Left ventricle myocardium inferior (tissue), 1 donor: Measurements from ENCODE around the gene API5. TPM values are rescaled to one million over a fixed set of nuclear protein-coding genes. Genes with fewer than 3 reads are reported as not detected.
A peak's percentile ranks its signal among the peaks of the same experiment; 100 is the strongest.

Experiments
- DNase-seq: peaks from one replicate; pipeline ENCODE4 v3.0.0-alpha.2; 2020
- H3K27ac ChIP-seq: fragments of 200-600 bp; replicated peaks from 2 replicates; pipeline ENCODE4 v1.8.0; 2021
- H3K27me3 ChIP-seq: fragments of 200-600 bp; 2 replicates; pipeline ENCODE4 v1.8.0; 2021; ENCODE audit warnings: low read depth
- H3K36me3 ChIP-seq: fragments of 200-600 bp; 2 replicates; pipeline ENCODE4 v1.8.0; 2021
- H3K4me1 ChIP-seq: fragments of 200-600 bp; 2 replicates; pipeline ENCODE4 v1.8.0; 2021
- H3K4me3 ChIP-seq: fragments of 200-600 bp; 2 replicates; pipeline ENCODE4 v1.8.0; 2021; ENCODE audit warnings: mild to moderate bottlenecking, moderate library complexity
- H3K9me3 ChIP-seq: fragments of 200-600 bp; replicated peaks from 2 replicates; pipeline ENCODE4 v1.8.0; 2021
- intact Hi-C: fragments of 100-400 bp; cut with micrococcal nuclease; formaldehyde crosslinking; loops from one replicate; pipeline ENCODE4 v1.11.0; 2022
- total RNA-seq: library from RNA; stranded (reverse); fragmentation: NEBNext Ultra II Directional; extraction: Animal tissue kit (Norgen Biotek cat#: 25700); gene quantifications from one replicate; pipeline ENCODE4 v1.2.1, GENCODE V29; 2021
- TF ChIP-seq, protein P1 (sequence below): fragments of 200-600 bp; IDR thresholded peaks from 2 replicates; pipeline ENCODE4 v1.8.0; 2021; ENCODE audit warnings: antibody characterized with exemption, mild to moderate bottlenecking, borderline replicate concordance
- donor health status: DM: no; HTN: yes; CAD: no; lungs with severe emphysema.

The API5 gene
- total RNA-seq, 1 donor from 2014 or later = 38.8 TPM

- no peak overlapping the region for H3K27ac ChIP-seq
- H3K27me3 ChIP-seq = no peaks in the 10 kb centered on the region
- no peaks in the 10 kb centered on the region for H3K36me3 ChIP-seq
- no peaks in the 10 kb centered on the region for H3K9me3 ChIP-seq
- intact Hi-C loops = no loop called here
- H3K4me1 ChIP-seq = peaks cover 14% of the 10 kb centered on the region
- TF ChIP-seq, protein P1, sequence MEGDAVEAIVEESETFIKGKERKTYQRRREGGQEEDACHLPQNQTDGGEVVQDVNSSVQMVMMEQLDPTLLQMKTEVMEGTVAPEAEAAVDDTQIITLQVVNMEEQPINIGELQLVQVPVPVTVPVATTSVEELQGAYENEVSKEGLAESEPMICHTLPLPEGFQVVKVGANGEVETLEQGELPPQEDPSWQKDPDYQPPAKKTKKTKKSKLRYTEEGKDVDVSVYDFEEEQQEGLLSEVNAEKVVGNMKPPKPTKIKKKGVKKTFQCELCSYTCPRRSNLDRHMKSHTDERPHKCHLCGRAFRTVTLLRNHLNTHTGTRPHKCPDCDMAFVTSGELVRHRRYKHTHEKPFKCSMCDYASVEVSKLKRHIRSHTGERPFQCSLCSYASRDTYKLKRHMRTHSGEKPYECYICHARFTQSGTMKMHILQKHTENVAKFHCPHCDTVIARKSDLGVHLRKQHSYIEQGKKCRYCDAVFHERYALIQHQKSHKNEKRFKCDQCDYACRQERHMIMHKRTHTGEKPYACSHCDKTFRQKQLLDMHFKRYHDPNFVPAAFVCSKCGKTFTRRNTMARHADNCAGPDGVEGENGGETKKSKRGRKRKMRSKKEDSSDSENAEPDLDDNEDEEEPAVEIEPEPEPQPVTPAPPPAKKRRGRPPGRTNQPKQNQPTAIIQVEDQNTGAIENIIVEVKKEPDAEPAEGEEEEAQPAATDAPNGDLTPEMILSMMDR = no peak
- H3K4me3 ChIP-seq = no peak overlapping the region
- no peak for DNase-seq
These were observed 42.5 kb downstream of the API5 start for GRCh38 chr11:43354311-43354710.

DNA sequence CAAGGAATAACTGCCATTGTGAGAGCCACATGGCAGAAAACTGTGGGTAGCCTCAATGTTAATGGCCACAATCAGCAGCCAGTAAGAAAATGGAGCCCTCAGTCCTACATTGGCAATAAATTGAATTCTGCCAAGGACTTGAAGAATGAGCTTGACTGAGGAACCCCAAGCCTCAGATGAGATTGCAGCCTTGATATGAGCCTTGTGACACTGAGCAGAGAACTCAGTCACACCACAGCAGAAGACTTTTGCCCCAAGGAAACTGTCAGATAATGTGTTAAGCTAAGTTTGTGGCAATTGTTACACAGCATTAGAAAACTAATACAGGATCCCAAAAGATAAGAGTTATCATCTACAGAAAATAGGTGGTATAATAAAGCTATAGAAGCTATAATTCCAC, 44.5 kb downstream of the API5 start:
- Histone ChIP-seq H3K36me3 (no peaks in the 10 kb centered on the region), H3K4me3 (no peak overlapping the region), H3K9me3 (no peaks in the 10 kb centered on the region), H3K27ac (no peak overlapping the region), H3K4me1 (peaks cover 34% of the 10 kb centered on the region), H3K27me3 (no peaks in the 10 kb centered on the region)
- intact Hi-C loops = no loop called here
- TF ChIP-seq, protein P1 = no peak
- DNase-seq = no peak

DNA sequence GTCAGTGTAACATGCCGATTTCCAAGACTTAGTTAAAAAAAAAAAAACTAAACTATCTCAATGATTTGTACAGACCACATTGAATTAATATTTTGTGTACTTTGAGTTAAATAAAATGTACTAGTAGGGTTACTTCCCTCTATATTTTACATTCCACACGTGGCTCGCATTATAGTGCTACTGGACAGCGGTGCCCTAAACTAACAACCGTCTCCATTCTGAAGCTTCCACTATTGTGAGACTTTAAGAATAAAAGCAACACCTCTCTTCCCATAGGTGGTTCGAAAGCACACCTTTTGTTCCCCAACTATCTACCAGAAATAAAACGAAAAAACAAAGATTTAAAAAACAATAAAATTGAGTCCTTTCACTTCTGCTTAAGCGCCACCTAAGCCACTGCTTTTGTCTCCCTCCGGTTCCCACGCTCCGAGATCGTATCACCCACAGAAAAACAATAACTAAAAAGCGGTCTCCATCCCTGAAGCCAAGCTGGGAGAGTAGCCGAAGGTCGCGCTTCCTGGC, 46.5 kb downstream of the API5 start:
- intact Hi-C loops = no loop called here
- Histone ChIP-seq H3K27ac (peak overlapping the region; percentile 94), H3K27me3 (no peaks in the 10 kb centered on the region), H3K4me3 (peak overlapping the region; percentile 98), H3K9me3 (no peaks in the 10 kb centered on the region), H3K4me1 (peaks cover 44% of the 10 kb centered on the region), H3K36me3 (no peaks in the 10 kb centered on the region)
- DNase-seq = no peak
- TF ChIP-seq, protein P1 = no peak

GRCh38 chr11:43358801-43359421, 47.1 kb downstream of the API5 start, which contains the start of gene TTC17:
TTC17 (plus strand) TSS chr11:43358920; CDS start chr11:43358955, 35 bp downstream.
- DNase-seq = peak; percentile 96
- H3K36me3 ChIP-seq = no peaks in the 10 kb centered on the region
- intact Hi-C loops = no loop called here
- H3K27ac ChIP-seq = peak within 1 kb of the TSS; percentile 94
- TF ChIP-seq, protein P1 = no peak
- H3K4me1 ChIP-seq = peaks cover 44% of the 10 kb centered on the region
- H3K27me3 ChIP-seq = no peaks in the 10 kb centered on the region
- H3K4me3 ChIP-seq = peak within 1 kb of the TSS; percentile 98
- H3K9me3 ChIP-seq = no peaks in the 10 kb centered on the region

DNA sequence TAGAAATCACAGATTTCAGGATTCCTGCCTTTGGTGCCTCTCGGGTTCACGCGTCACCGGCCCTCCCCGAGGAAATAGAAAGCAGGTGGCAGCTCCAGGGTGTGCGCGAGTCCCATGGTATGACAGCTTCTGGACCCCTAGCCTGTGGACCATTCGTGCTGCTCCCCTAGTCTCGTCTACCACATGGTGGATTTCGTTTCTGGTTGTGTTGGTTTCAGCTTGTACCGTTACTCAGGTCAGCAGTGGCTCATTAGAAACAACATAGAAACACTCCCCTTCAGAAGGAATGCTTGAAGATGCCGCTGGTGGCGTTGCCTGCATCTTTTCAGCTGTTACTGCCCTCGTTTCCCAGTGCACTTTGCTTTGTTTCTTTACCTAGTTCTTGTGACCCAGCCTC, 47.6 kb downstream of the API5 start:
- intact Hi-C loops = no loop called here
- Histone ChIP-seq H3K4me1 (peaks cover 44% of the 10 kb centered on the region), H3K27ac (peak overlapping the region; percentile 94)

More for the DNA sequence above, 47.6 kb downstream of the API5 start:
- Histone ChIP-seq H3K9me3 (no peaks in the 10 kb centered on the region), H3K27me3 (no peaks in the 10 kb centered on the region), H3K36me3 (no peaks in the 10 kb centered on the region), H3K4me3 (peak overlapping the region; percentile 98)
- TF ChIP-seq, protein P1 = no peak
- DNase-seq = no peak
